Measurements from ENCODE around the gene PPP1R17.

Gene PPP1R17

DNA sequence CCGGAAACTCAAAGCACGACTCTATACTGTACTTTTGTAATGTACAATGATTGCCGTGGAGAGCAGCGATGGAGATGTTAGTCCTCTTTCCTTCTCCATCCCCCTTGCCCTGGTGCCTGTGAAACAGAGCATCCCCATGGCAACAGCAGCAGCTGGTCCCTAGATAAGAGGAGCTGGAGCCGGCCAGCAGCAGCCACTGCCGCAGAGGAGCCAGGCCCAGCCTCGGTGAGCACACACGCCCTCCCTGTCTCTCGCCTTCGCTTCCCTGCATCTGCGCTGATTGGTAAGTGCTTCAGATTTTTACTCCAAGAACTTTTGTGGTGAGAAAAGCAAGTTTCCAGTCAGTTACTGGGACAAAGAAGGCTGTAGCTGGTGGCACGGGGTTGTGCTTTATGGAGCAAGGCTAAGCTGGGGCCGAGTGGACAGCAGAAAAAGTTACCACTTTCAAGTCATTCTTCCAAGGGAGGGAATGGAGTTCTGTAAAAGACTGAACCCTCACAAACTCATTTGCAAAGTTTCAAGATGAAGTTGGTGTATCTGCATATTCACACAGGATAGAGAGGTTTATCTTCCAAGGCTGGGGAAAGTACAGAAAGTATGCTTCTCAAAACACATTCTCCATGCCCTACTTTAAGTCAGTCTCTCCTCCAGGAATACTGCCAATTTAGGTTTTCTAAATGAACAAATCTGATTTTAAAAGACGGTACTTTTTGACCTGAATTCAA is at the start of gene PPP1R17:
TSS of gene PPP1R17 (plus strand) at position 192 of the 725 bp plus-strand sequence. CDS start 5,227 bp downstream, outside the sequence.
- no peaks in the 10 kb centered on the region for H3K79me2 ChIP-seq (ENCODE audit: insufficient read depth, low read depth)
- H3K4me2 ChIP-seq = no peak within 1 kb of the TSS
- no peak within 1 kb of the TSS for H3K4me3 ChIP-seq (IDR thresholded peaks at IDR 0.05; ENCODE audit: insufficient read depth, low read depth, low read length)
- TF ChIP-seq, protein P1, sequence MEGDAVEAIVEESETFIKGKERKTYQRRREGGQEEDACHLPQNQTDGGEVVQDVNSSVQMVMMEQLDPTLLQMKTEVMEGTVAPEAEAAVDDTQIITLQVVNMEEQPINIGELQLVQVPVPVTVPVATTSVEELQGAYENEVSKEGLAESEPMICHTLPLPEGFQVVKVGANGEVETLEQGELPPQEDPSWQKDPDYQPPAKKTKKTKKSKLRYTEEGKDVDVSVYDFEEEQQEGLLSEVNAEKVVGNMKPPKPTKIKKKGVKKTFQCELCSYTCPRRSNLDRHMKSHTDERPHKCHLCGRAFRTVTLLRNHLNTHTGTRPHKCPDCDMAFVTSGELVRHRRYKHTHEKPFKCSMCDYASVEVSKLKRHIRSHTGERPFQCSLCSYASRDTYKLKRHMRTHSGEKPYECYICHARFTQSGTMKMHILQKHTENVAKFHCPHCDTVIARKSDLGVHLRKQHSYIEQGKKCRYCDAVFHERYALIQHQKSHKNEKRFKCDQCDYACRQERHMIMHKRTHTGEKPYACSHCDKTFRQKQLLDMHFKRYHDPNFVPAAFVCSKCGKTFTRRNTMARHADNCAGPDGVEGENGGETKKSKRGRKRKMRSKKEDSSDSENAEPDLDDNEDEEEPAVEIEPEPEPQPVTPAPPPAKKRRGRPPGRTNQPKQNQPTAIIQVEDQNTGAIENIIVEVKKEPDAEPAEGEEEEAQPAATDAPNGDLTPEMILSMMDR (conservative IDR thresholded peaks at IDR 0.05; ENCODE audit: low read depth, low read length) = no peak
- H3K36me3 ChIP-seq (ENCODE audit: insufficient read depth) = no peaks in the 10 kb centered on the region
- H3K9ac ChIP-seq = no peak within 1 kb of the TSS
- H3K27me3 ChIP-seq (ENCODE audit: insufficient read depth, low read depth) = no peaks in the 10 kb centered on the region
- no peaks in the 10 kb centered on the region for H4K20me1 ChIP-seq (ENCODE audit: insufficient read depth)
- no peak within 1 kb of the TSS for H3K27ac ChIP-seq
- no peak within 1 kb of the TSS for H2AFZ ChIP-seq (ENCODE audit: low read depth)
- H3K4me1 ChIP-seq (ENCODE audit: low read depth, poor library complexity, severe bottlenecking) = no peaks in the 10 kb centered on the region

GRCh38 chr7:31640381-31640780 is 46.6 kb upstream of the PPP1R17 start:
- Histone ChIP-seq H3K4me2 (no peak overlapping the region), H3K4me1 (ENCODE audit: low read depth, poor library complexity, severe bottlenecking) (no peaks in the 10 kb centered on the region), H2AFZ (ENCODE audit: low read depth) (no peak overlapping the region), H3K79me2 (ENCODE audit: insufficient read depth, low read depth) (no peaks in the 10 kb centered on the region), H4K20me1 (ENCODE audit: insufficient read depth) (no peaks in the 10 kb centered on the region), H3K27ac (no peak overlapping the region), H3K4me3 (IDR thresholded peaks at IDR 0.05; ENCODE audit: insufficient read depth, low read depth, low read length) (no peak overlapping the region), H3K9ac (no peak overlapping the region), H3K27me3 (ENCODE audit: insufficient read depth, low read depth) (no peaks in the 10 kb centered on the region), H3K36me3 (ENCODE audit: insufficient read depth) (no peaks in the 10 kb centered on the region)
- TF ChIP-seq, protein P1 (conservative IDR thresholded peaks at IDR 0.05; ENCODE audit: low read depth, low read length) = no peak

GRCh38 chr7:31642681-31643115 is 44.3 kb upstream of the PPP1R17 start:
- Histone ChIP-seq H3K27ac (no peak overlapping the region), H3K36me3 (ENCODE audit: insufficient read depth) (no peaks in the 10 kb centered on the region), H3K4me2 (no peak overlapping the region), H3K79me2 (ENCODE audit: insufficient read depth, low read depth) (no peaks in the 10 kb centered on the region), H3K9ac (no peak overlapping the region), H4K20me1 (ENCODE audit: insufficient read depth) (no peaks in the 10 kb centered on the region), H3K4me1 (ENCODE audit: low read depth, poor library complexity, severe bottlenecking) (no peaks in the 10 kb centered on the region), H2AFZ (ENCODE audit: low read depth) (no peak overlapping the region), H3K27me3 (ENCODE audit: insufficient read depth, low read depth) (no peaks in the 10 kb centered on the region), H3K4me3 (IDR thresholded peaks at IDR 0.05; ENCODE audit: insufficient read depth, low read depth, low read length) (no peak overlapping the region)
- TF ChIP-seq, protein P1 (conservative IDR thresholded peaks at IDR 0.05; ENCODE audit: low read depth, low read length) = no peak

DNA sequence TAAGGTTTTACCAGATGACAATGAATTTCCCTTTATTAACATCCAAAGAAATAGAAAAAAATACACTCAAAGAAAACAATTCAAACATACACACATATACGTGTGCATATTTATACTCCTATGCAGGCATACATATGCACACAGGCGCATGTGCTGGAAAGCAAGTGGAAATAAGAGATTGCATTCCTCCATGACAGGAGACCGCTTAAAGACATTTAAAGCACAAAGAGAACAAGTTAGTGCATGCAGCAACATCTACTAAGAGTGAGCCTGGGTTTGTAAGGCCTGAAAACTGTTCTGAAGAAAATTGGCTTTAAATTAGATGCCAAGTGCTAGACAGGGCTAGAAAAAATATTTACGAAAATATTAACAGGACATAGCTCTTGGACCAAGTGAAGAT is 40.1 kb upstream of the PPP1R17 start:
- TF ChIP-seq, protein P1 (conservative IDR thresholded peaks at IDR 0.05; ENCODE audit: low read depth, low read length) = no peak
- H3K4me1 ChIP-seq (ENCODE audit: low read depth, poor library complexity, severe bottlenecking) = no peaks in the 10 kb centered on the region
- H2AFZ ChIP-seq (ENCODE audit: low read depth) = no peak overlapping the region
- H3K79me2 ChIP-seq (ENCODE audit: insufficient read depth, low read depth) = no peaks in the 10 kb centered on the region
- no peaks in the 10 kb centered on the region for H3K36me3 ChIP-seq (ENCODE audit: insufficient read depth)
- H3K27me3 ChIP-seq (ENCODE audit: insufficient read depth, low read depth) = no peaks in the 10 kb centered on the region
- H3K9ac ChIP-seq = no peak overlapping the region
- H3K4me2 ChIP-seq = no peak overlapping the region
- no peaks in the 10 kb centered on the region for H4K20me1 ChIP-seq (ENCODE audit: insufficient read depth)
- no peak overlapping the region for H3K27ac ChIP-seq
- no peak overlapping the region for H3K4me3 ChIP-seq (IDR thresholded peaks at IDR 0.05; ENCODE audit: insufficient read depth, low read depth, low read length)
